GM10266 (cell line): ENCODE measurements around the gene STYK1.

ENCODE experiments used
- DNase-seq: peaks from one replicate; pipeline ENCODE4 v3.0.0; 2012; ENCODE audit errors: extremely low spot score
- TF ChIP-seq, protein P1 (sequence below): IDR thresholded peaks from 2 replicates; pipeline ENCODE4 v1.5.1; 2012; ENCODE audit warnings: mild to moderate bottlenecking, low read depth; ENCODE audit not compliant: control insufficient read depth, insufficient read depth; ENCODE audit errors: missing control alignments

STYK1 gene

GRCh38 chr12:10638728-10639127 lies 35.1 kb downstream of the STYK1 start:
- TF ChIP-seq, protein P1, sequence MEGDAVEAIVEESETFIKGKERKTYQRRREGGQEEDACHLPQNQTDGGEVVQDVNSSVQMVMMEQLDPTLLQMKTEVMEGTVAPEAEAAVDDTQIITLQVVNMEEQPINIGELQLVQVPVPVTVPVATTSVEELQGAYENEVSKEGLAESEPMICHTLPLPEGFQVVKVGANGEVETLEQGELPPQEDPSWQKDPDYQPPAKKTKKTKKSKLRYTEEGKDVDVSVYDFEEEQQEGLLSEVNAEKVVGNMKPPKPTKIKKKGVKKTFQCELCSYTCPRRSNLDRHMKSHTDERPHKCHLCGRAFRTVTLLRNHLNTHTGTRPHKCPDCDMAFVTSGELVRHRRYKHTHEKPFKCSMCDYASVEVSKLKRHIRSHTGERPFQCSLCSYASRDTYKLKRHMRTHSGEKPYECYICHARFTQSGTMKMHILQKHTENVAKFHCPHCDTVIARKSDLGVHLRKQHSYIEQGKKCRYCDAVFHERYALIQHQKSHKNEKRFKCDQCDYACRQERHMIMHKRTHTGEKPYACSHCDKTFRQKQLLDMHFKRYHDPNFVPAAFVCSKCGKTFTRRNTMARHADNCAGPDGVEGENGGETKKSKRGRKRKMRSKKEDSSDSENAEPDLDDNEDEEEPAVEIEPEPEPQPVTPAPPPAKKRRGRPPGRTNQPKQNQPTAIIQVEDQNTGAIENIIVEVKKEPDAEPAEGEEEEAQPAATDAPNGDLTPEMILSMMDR = no peak
- no peak for DNase-seq

DNA sequence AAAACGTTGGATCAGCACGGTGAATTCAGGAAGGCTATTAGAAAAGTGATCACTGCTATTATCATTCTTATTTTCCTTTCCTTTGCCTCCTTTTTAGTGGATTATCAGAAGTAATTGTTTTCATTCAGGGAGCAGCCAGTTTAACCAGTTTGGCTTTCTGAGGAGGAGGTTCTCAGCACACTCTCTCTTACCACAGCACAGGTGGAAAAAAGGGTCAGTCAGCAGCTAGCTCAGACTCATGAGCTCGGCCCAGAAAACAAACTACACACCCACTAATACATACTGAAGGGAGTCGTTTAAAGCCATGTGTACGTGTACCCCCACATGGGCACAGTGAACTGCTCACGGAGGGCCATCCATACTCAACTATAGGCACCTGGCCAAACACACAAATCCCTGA lies 37.2 kb downstream of the STYK1 start:
- no peak for DNase-seq
- TF ChIP-seq, protein P1 = no peak

DNA sequence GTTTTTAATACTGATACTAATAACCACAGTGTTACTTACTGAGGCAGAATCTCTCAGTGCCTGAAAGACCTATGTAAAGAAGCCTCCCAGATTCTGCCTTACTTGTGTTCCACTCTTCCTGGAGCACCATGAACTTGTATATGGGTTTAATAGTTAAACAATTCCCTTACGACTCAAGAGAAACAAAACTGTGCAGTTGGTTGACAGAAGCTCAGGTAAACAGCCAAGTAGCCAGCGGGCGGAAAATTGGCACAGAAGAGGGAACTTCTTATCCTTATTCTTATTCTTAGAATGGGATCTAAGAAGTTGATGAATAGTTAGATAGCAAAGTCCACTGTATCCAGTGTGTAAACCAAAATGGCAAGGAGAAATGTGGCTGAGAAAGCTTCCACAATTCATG lies 37.7 kb downstream of the STYK1 start:
- DNase-seq = no peak

DNA sequence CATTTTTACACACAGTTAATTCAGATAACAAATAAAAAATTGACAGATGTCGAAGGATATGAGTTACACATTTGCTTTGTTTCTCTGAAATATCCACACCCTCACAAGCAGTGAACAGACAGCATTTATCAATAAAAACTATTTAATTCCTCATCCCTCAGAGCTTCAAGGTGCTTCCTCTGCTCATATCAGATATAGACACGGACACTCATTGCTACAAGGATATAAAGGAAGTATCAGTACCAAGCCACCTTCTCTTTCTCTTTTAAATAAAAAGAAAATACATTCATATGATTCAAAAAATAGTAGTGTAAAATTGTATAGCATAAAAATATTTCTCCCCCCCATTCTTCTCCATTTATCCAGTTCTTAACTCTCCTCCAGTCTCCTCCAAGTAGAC lies 38.5 kb downstream of the STYK1 start:
- TF ChIP-seq, protein P1 = no peak
- no peak for DNase-seq

More for the DNA sequence above, 37.7 kb downstream of the STYK1 start:
- TF ChIP-seq, protein P1 = no peak

- DNase-seq = no peak
- TF ChIP-seq, protein P1 = no peak
Measured at GRCh38 chr12:10634427-10634826, 39.4 kb downstream of the STYK1 start.

- DNase-seq = no peak
Measured at GRCh38 chr12:10633541-10633940, 40.3 kb downstream of the STYK1 start.

GRCh38 chr12:10632226-10632625 lies 41.6 kb downstream of the STYK1 start:
- TF ChIP-seq, protein P1 = no peak
- no peak for DNase-seq

More at GRCh38 chr12:10633541-10633940, 40.3 kb downstream of the STYK1 start:
- TF ChIP-seq, protein P1 = no peak

DNA sequence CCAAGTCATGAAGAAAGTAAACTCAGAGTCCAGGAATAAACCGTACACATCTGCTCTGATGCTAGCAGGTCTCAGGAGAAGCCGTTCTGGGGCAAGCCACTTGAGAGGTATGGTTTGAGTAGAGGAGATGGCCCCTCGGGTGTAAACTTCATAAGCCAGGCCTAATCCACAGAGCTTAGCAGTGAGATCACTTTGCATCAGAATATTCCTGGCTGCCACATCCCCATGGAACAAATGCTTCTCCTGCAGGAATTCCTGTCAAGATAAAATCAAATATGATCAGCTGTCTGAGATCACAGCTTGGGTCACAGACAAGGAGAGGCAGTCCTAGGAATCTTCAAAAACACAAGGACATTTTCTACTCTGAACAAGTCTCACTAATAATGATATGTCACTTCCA lies 49.2 kb downstream of the STYK1 start:
- DNase-seq = no peak
- TF ChIP-seq, protein P1 = no peak
